Islet precursor cell (in vitro differentiated cells): ENCODE data around the gene MIF4GD.
A peak's percentile ranks its signal among the peaks of the same experiment; 100 is the strongest.
"Not testable (repeated sequence)": the region's sequence is repeated elsewhere in the genome, so short reads cannot be mapped to it uniquely, and the experiment has no call there.

Source experiments
- DNase-seq: peaks from one replicate; pipeline ENCODE4 v3.0.0-alpha.2; 2018

MIF4GD gene

GRCh38 chr17:75255954-75256698 is 14.9 kb downstream of the MIF4GD start:
- DNase-seq: not testable (repeated sequence)

GRCh38 chr17:75252039-75252816 is 18.8 kb downstream of the MIF4GD start:
- DNase-seq: no peak

GRCh38 chr17:75250009-75250471 is 21.0 kb downstream of the MIF4GD start:
- DNase-seq: peak; percentile 79

- DNase-seq: no peak
Observed at GRCh38 chr17:75249564-75249963, 21.5 kb downstream of the MIF4GD start.

GRCh38 chr17:75246404-75246803 is 24.6 kb downstream of the MIF4GD start:
- peak; percentile 56 for DNase-seq

GRCh38 chr17:75245011-75245410 is 26.0 kb downstream of the MIF4GD start:
- DNase-seq: no peak

- no peak for DNase-seq
Observed at GRCh38 chr17:75244133-75244866, 26.7 kb downstream of the MIF4GD start.

- DNase-seq: peak; percentile 56
Observed at GRCh38 chr17:75242461-75243042, 28.5 kb downstream of the MIF4GD start.

GRCh38 chr17:75241996-75242460 is 29.0 kb downstream of the MIF4GD start:
- DNase-seq: peak; percentile 58

- no peak for DNase-seq
Observed at GRCh38 chr17:75241502-75241901, 29.5 kb downstream of the MIF4GD start.

- peak; percentile 63 for DNase-seq
Observed at GRCh38 chr17:75241143-75241430, 29.9 kb downstream of the MIF4GD start.

- DNase-seq: peak; percentile 90
Observed at GRCh38 chr17:75240394-75241142, 30.5 kb downstream of the MIF4GD start.

GRCh38 chr17:75239778-75240393 is 31.1 kb downstream of the MIF4GD start:
- DNase-seq: no peak

- no peak for DNase-seq
Observed at GRCh38 chr17:75239214-75239613, 31.8 kb downstream of the MIF4GD start.

- DNase-seq: peak; percentile 88
Observed at GRCh38 chr17:75238684-75239191, 32.3 kb downstream of the MIF4GD start.

GRCh38 chr17:75238020-75238580 is 32.9 kb downstream of the MIF4GD start:
- no peak for DNase-seq

- DNase-seq: no peak
Observed at GRCh38 chr17:75237100-75238014, 33.7 kb downstream of the MIF4GD start.

GRCh38 chr17:75232786-75233185 is 38.2 kb downstream of the MIF4GD start:
- no peak for DNase-seq

- DNase-seq: no peak
Observed at GRCh38 chr17:75231741-75232464, 39.1 kb downstream of the MIF4GD start.
